KMS-11 (cell line): ENCODE data around the gene LRFN2.

Experiments
- H2AFZ ChIP-seq: fragments of 200-600 bp; sonication (generic); 2 replicates; pipeline ENCODE4 v1.6.1; 2016; ENCODE audit warnings: antibody characterized with exemption, mixed run types, low read depth
- H3K27ac ChIP-seq: fragments of 200-600 bp; sonication (generic); 2 replicates; pipeline ENCODE4 v1.6.1; 2016; ENCODE audit warnings: mild to moderate bottlenecking, mixed run types
- H3K27me3 ChIP-seq: fragments of 200-600 bp; sonication (generic); 2 replicates; pipeline ENCODE4 v1.6.1; 2017; ENCODE audit warnings: mild to moderate bottlenecking, low read depth, mixed run types, moderate library complexity; ENCODE audit not compliant: insufficient read depth
- H3K36me3 ChIP-seq: fragments of 200-600 bp; sonication (generic); 2 replicates; pipeline ENCODE4 v1.6.1; 2017; ENCODE audit warnings: mild to moderate bottlenecking, mixed run types; ENCODE audit not compliant: insufficient read depth
- H3K4me1 ChIP-seq: fragments of 200-600 bp; sonication (generic); 2 replicates; pipeline ENCODE4 v1.6.1; 2016; ENCODE audit warnings: mild to moderate bottlenecking, low read depth, mixed run types; ENCODE audit not compliant: poor library complexity, severe bottlenecking
- H3K4me2 ChIP-seq: fragments of 200-600 bp; sonication (generic); 2 replicates; pipeline ENCODE4 v1.7.0; 2016; ENCODE audit warnings: mild to moderate bottlenecking, mixed run types
- H3K4me3 ChIP-seq: fragments of 200-600 bp; sonication (generic); IDR thresholded peaks from 2 replicates; pipeline ENCODE4 v1.6.1; 2017; ENCODE audit warnings: low read depth, low read length, mixed read lengths; ENCODE audit not compliant: insufficient read depth
- H3K79me2 ChIP-seq: fragments of 200-600 bp; sonication (generic); 2 replicates; pipeline ENCODE4 v1.6.1; 2016; ENCODE audit warnings: low read depth, mixed run types; ENCODE audit not compliant: insufficient read depth
- H3K9ac ChIP-seq: fragments of 200-600 bp; sonication (generic); 2 replicates; pipeline ENCODE4 v1.6.1; 2016; ENCODE audit warnings: mild to moderate bottlenecking, mixed run types
- H4K20me1 ChIP-seq: fragments of 200-600 bp; sonication (generic); 2 replicates; pipeline ENCODE4 v1.6.1; 2016; ENCODE audit warnings: mild to moderate bottlenecking, mixed run types; ENCODE audit not compliant: insufficient read depth
- TF ChIP-seq, protein P1 (sequence below): fragments of 200-600 bp; sonication (generic); conservative IDR thresholded peaks from 2 replicates; pipeline ENCODE4 v1.6.1; 2017; ENCODE audit warnings: low read depth, mild to moderate bottlenecking, antibody characterized with exemption, low read length, moderate library complexity, mixed read lengths

Gene LRFN2

GRCh38 chr6:40347571-40348011 lies 239.6 kb downstream of the LRFN2 start:
- Histone ChIP-seq H3K9ac (no peak overlapping the region), H3K4me3 (no peak overlapping the region), H3K4me1 (no peaks in the 10 kb centered on the region)

DNA sequence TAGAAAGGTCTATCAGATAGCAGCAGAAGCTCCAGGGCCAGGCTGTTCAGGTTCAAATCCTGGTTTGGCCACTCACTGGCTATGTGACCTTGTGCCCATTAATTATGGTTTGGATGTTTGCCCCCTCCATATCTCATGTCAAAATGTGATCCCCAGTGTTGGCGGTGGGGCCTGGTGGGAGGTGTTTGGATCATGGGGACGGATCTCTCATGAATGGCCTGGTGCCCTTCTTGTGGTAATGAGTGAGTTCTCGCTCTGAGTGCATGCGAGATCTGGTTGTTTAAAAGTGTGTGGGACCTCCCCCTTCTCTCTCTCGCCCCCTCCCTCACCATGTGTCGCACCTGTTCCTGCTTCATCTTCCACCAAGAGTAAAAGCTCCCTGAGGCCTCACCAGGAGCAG lies 240.9 kb downstream of the LRFN2 start:
- TF ChIP-seq, protein P1, sequence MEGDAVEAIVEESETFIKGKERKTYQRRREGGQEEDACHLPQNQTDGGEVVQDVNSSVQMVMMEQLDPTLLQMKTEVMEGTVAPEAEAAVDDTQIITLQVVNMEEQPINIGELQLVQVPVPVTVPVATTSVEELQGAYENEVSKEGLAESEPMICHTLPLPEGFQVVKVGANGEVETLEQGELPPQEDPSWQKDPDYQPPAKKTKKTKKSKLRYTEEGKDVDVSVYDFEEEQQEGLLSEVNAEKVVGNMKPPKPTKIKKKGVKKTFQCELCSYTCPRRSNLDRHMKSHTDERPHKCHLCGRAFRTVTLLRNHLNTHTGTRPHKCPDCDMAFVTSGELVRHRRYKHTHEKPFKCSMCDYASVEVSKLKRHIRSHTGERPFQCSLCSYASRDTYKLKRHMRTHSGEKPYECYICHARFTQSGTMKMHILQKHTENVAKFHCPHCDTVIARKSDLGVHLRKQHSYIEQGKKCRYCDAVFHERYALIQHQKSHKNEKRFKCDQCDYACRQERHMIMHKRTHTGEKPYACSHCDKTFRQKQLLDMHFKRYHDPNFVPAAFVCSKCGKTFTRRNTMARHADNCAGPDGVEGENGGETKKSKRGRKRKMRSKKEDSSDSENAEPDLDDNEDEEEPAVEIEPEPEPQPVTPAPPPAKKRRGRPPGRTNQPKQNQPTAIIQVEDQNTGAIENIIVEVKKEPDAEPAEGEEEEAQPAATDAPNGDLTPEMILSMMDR, result no peak
- H2AFZ ChIP-seq, result no peak overlapping the region

More at GRCh38 chr6:40347571-40348011, 239.6 kb downstream of the LRFN2 start:
- Histone ChIP-seq H3K4me2 (no peak overlapping the region), H3K79me2 (no peaks in the 10 kb centered on the region), H3K27ac (no peak overlapping the region), H2AFZ (no peak overlapping the region), H3K36me3 (no peaks in the 10 kb centered on the region), H3K27me3 (no peaks in the 10 kb centered on the region), H4K20me1 (no peaks in the 10 kb centered on the region)
- TF ChIP-seq, protein P1, result no peak

GRCh38 chr6:40344566-40345167 lies 242.5 kb downstream of the LRFN2 start:
- no peaks in the 10 kb centered on the region for H3K79me2 ChIP-seq
- no peak overlapping the region for H3K4me2 ChIP-seq
- H3K36me3 ChIP-seq, result no peaks in the 10 kb centered on the region
- no peak overlapping the region for H3K4me3 ChIP-seq
- TF ChIP-seq, protein P1, result no peak
- no peak overlapping the region for H3K27ac ChIP-seq
- no peak overlapping the region for H3K9ac ChIP-seq
- no peaks in the 10 kb centered on the region for H4K20me1 ChIP-seq
- H3K4me1 ChIP-seq, result no peaks in the 10 kb centered on the region
- H2AFZ ChIP-seq, result no peak overlapping the region
- no peaks in the 10 kb centered on the region for H3K27me3 ChIP-seq

More for the DNA sequence above, 240.9 kb downstream of the LRFN2 start:
- H3K4me1 ChIP-seq, result no peaks in the 10 kb centered on the region
- no peaks in the 10 kb centered on the region for H3K36me3 ChIP-seq
- H3K4me2 ChIP-seq, result no peak overlapping the region
- H3K27ac ChIP-seq, result no peak overlapping the region
- no peak overlapping the region for H3K9ac ChIP-seq
- no peaks in the 10 kb centered on the region for H3K27me3 ChIP-seq
- no peaks in the 10 kb centered on the region for H4K20me1 ChIP-seq
- H3K4me3 ChIP-seq, result no peak overlapping the region
- no peaks in the 10 kb centered on the region for H3K79me2 ChIP-seq

DNA sequence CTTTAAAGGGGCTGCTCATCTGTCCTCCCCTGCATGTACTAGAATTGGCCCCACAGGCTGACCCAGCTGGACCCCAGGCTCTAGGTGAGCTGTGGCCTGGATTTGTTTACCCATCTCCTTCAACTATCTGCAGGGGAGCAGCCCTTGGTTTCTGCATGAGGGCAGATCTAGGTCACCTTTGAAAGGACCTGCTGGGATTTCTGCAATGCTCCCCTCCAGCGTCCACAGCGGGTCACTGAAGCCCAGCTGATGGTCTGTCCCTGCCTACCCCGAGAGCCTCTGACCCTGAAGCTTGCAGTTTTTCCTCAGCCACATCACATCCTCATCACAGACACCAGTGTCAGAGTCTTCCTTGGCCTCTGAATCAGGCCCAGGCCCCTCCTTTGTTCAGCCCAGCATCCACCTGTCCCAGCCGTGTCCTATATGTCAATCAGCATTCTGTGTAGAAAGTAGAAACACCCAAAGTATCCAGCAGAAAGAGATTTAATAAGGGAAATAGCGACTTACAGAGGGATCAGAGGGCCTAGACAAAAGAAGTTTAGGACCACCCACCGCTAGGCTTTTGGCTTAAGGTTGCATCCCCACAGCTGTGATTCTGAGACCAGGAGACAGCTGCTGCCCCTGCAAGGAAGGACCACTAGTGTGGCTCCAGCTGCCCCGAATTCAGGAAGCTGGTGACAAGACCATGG lies 243.1 kb downstream of the LRFN2 start:
- H3K79me2 ChIP-seq, result no peaks in the 10 kb centered on the region
- H3K27me3 ChIP-seq, result no peaks in the 10 kb centered on the region
- H4K20me1 ChIP-seq, result no peaks in the 10 kb centered on the region
- TF ChIP-seq, protein P1, result no peak
- H3K9ac ChIP-seq, result no peak overlapping the region
- H3K4me1 ChIP-seq, result no peaks in the 10 kb centered on the region
- no peaks in the 10 kb centered on the region for H3K36me3 ChIP-seq
- no peak overlapping the region for H2AFZ ChIP-seq
- no peak overlapping the region for H3K27ac ChIP-seq
- no peak overlapping the region for H3K4me3 ChIP-seq
- no peak overlapping the region for H3K4me2 ChIP-seq
